ENCODE results near the gene GAGE12E.
"Not testable (repeated sequence)": the region's sequence is repeated elsewhere in the genome, so short reads cannot be mapped to it uniquely, and the experiment has no call there.

DNA sequence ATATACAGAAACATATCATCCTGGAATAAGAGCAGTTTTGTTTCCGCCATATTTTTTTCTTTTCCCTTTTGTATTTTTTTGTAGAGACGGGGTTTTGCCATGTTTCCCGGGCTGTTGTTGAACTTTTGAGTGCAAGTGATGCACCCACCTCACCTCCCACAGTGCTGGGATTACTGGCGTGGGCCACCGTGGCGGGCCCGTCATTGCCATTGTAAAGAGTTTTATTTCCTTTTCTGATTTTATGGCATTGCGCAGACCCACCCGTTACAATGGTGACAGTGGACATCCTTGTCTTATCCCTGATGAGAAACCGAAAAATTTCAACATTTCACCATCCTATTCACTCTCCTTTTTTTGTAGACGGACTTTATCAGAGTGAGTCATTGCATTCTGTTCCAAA lies 17.6 kb downstream of the GAGE12E start:
- not testable (repeated sequence) for TF ChIP-seq CTCF, POLR2A (IDR thresholded peaks at IDR 0.05)
